K562 (cell line): ENCODE measurements around the gene GATC. TPM values are rescaled to one million over a fixed set of nuclear protein-coding genes. Genes with fewer than 3 reads are reported as not detected.

Source experiments
- CHD7 ChIP-seq: fragments of 200-600 bp; sonication (generic); IDR thresholded peaks from one replicate; pipeline ENCODE4 v1.6.1; 2012; ENCODE audit warnings: mild to moderate bottlenecking, low read depth, low read length, inconsistent platforms
- FOXJ2 ChIP-seq: fragments of 200-800 bp; sonication (Bioruptor generic); IDR thresholded peaks from 2 replicates; pipeline ENCODE4 v1.6.1; 2016; ENCODE audit warnings: missing genetic modification characterization, missing compliant biosample characterization
- HNRNPL ChIP-seq: fragments of 200-400 bp; formaldehyde crosslinking; IDR thresholded peaks from 2 replicates; pipeline ENCODE4 v1.6.1; 2017; ENCODE audit warnings: low read depth, mild to moderate bottlenecking, low read length
- KAT7 ChIP-seq: sonication (generic); formaldehyde crosslinking; IDR thresholded peaks from 2 replicates; pipeline ENCODE4 v1.8.0; 2022; ENCODE audit warnings: missing genetic modification reagents, mild to moderate bottlenecking, borderline replicate concordance
- PHF20 ChIP-seq: fragments of 450-650 bp; IDR thresholded peaks from 2 replicates; pipeline ENCODE4 v1.6.1; 2018; ENCODE audit not compliant: partially characterized antibody
- POLR2AphosphoS5 ChIP-seq: IDR thresholded peaks from 2 replicates; pipeline ENCODE4 v1.6.1; 2011; ENCODE audit warnings: mild to moderate bottlenecking, low read depth, low read length, moderate library complexity; ENCODE audit not compliant: control insufficient read depth, insufficient read depth
- POLR3G ChIP-seq: IDR thresholded peaks from 2 replicates; pipeline ENCODE4 v1.6.1; 2011; ENCODE audit not compliant: insufficient read length, insufficient replicate concordance; ENCODE audit errors: extremely low read depth
- RCOR1 ChIP-seq, 2 experiments: IDR thresholded peaks; 2 replicates each; pipeline ENCODE4 v1.6.1; 2012; ENCODE audit warnings: low read depth in 2 of 2, low read length in 2 of 2, borderline replicate concordance in 1 of 2, improper control_type of control experiment in 1 of 2
- SIRT6 ChIP-seq: IDR thresholded peaks from one replicate; pipeline ENCODE4 v1.6.1; 2012; ENCODE audit warnings: low read depth, mild to moderate bottlenecking, control low read depth, inconsistent platforms, low read length, moderate library complexity
- SMARCA5 ChIP-seq: fragments of 450-650 bp; IDR thresholded peaks from 2 replicates; pipeline ENCODE4 v1.6.1; 2016
- SNIP1 ChIP-seq: fragments of 450-650 bp; IDR thresholded peaks from 2 replicates; pipeline ENCODE4 v1.7.1; 2017; ENCODE audit warnings: low read depth, mild to moderate bottlenecking
- ZNF165 ChIP-seq: fragments of 250-450 bp; sonication (Bioruptor Pico); IDR thresholded peaks from 2 replicates; pipeline ENCODE4 v1.4.0; 2020; ENCODE audit warnings: borderline replicate concordance
- ZNF263 ChIP-seq: sonication (generic); formaldehyde crosslinking; IDR thresholded peaks from 2 replicates; pipeline ENCODE4 v1.8.0; 2022; ENCODE audit warnings: mild to moderate bottlenecking, missing genetic modification reagents, borderline replicate concordance
- ZNF639 ChIP-seq, 2 experiments: fragments of 200-800 bp in 1 of 2; sonication (Bioruptor generic) in 1 of 2; sonication (generic) in 1 of 2; formaldehyde crosslinking in 1 of 2; IDR thresholded peaks in 1 of 2; conservative IDR thresholded peaks in 1 of 2; 2 replicates each; pipeline versions ENCODE4 v1.5.0 to v1.6.1; 2016 to 2020; ENCODE audit warnings: missing compliant biosample characterization in 1 of 2, missing genetic modification characterization in 1 of 2, missing genetic modification reagents in 1 of 2
- polyA plus RNA-seq, 8 experiments: library from polyadenylated mRNA; depleted of rRNA in 4 of 8; stranded (reverse) in 5 of 8; unstranded in 3 of 8; fragments of >200 nt; fragmentation: Nextera tagmentation in 2 of 8; fragmentation: Illumina TruSeq in 1 of 8; extraction: Ambion mirVana in 2 of 8; extraction: Trizol in 1 of 8; gene quantifications; 2 replicates each; pipeline versions ENCODE4 v1.2.1 to v1.2.3, GENCODE V29; 2011 to 2014; ENCODE audit warnings: inconsistent platforms in 1 of 8, missing spikeins in 1 of 8
- total RNA-seq, 7 experiments: library from RNA; depleted of rRNA in 6 of 7; stranded (reverse); fragments of >200 nt in 6 of 7; fragmentation: Illumina TruSeq in 2 of 7; extraction: Trizol in 2 of 7; gene quantifications; 2 replicates each; pipeline versions ENCODE4 v1.2.1 to v1.2.3, GENCODE V29; 2011 to 2021; ENCODE audit warnings: low replicate concordance in 1 of 7

GATC gene
- total and polyA plus RNA-seq, 9 of the 15 experiments (the other 6 are each of a cell fraction or from before 2014, with no cell fraction given) = 5.8 to 52.6 (median 28.2) TPM

- TF ChIP-seq CHD7 = no peak
- 0 out of 4 replicates have a peak, but pooled peaks of 1 of the 2 experiments have one; percentile 19 for TF ChIP-seq RCOR1 (IDR thresholded peaks at IDR 0.05; ENCODE audit: borderline replicate concordance in 1 of 2, low read depth in 2 of 2, low read length in 2 of 2)
- no peak for TF ChIP-seq SIRT6
- no peak for TF ChIP-seq FOXJ2 (tag)
- no peak for TF ChIP-seq SNIP1
- TF ChIP-seq ZNF639 (CRISPR knock-in tag; conservative IDR thresholded peaks at IDR 0.05 in 1 of 2, IDR thresholded peaks at IDR 0.05 in 1 of 2) = peak in 1 of 2 experiments; percentile 42; a peak in 1 of 4 replicates
- TF ChIP-seq POLR3G = no peak
- no peak for TF ChIP-seq HNRNPL
- TF ChIP-seq SMARCA5 = no peak
- no peak for TF ChIP-seq ZNF165 (CRISPR knock-in tag)
- TF ChIP-seq POLR2AphosphoS5 = peak; percentile 90
- peak; percentile 99 for TF ChIP-seq KAT7
- TF ChIP-seq ZNF263 = peak; percentile 83; the same call in 1 of the 2 replicates
- TF ChIP-seq PHF20 = peak; percentile 100
These were observed at the start of gene GATC, which contains the start of gene TRIAP1 (continued) for GRCh38 chr12:120445911-120446843.
